ENCODE results near the gene PBX3. TPM values are rescaled to one million over a fixed set of nuclear protein-coding genes. Genes with fewer than 3 reads are reported as not detected.

The PBX3 gene
- total RNA-seq, 1 experiment from 2014 or later, result 46.0 TPM

- no peaks in the 10 kb centered on the region for H4K20me1 ChIP-seq (ENCODE audit: control insufficient read depth, insufficient read depth, insufficient read length)
- Mint-ChIP-seq H3K4me3 (no peak overlapping the region), H3K27ac (no peak overlapping the region), H3K36me3 (ENCODE audit: insufficient read depth in 1 of 3, low read depth in 3 of 3) (peaks cover 9 to 21% (median 9%) of the 10 kb centered on the region in 3 experiments), H3K4me1 (no peaks in the 10 kb centered on the region), H3K9me3 (peaks cover 38 to 41% of the 10 kb centered on the region in 2 experiments), H3K27me3 (ENCODE audit: low read depth) (no peaks in the 10 kb centered on the region; the same call in 1 of the 2 replicates)
- no peaks in the 10 kb centered on the region for H3K9me3 ChIP-seq (ENCODE audit: control insufficient read depth, low read depth, low read length)
- no peak overlapping the region for H3K27ac ChIP-seq (ENCODE audit: insufficient read length, low read depth, low read length)
- H2BK120ac ChIP-seq (ENCODE audit: low read depth, low read length, poor library complexity, severe bottlenecking), result no peak overlapping the region
- H3K4me2 ChIP-seq (ENCODE audit: insufficient read depth, insufficient read length, low read length), result no peak overlapping the region
- H3K27me3 ChIP-seq (ENCODE audit: insufficient read depth, low read length), result no peaks in the 10 kb centered on the region
- no peak overlapping the region for H4K5ac ChIP-seq (ENCODE audit: insufficient read length, low read depth, low read length)
- no peak overlapping the region for H3K56ac ChIP-seq (ENCODE audit: insufficient read length, low read depth, low read length)
- H2BK12ac ChIP-seq (ENCODE audit: insufficient read length, low read depth, low read length), result no peak overlapping the region
- no peak overlapping the region for H3T11ph ChIP-seq (ENCODE audit: low read length)
- no peaks in the 10 kb centered on the region for H3K79me1 ChIP-seq (ENCODE audit: insufficient read depth, low read depth, low read length, poor library complexity, severe bottlenecking)
- H3K4ac ChIP-seq (ENCODE audit: low read depth, low read length), result no peak overlapping the region
- no peak overlapping the region for H4K8ac ChIP-seq (replicated peaks; ENCODE audit: insufficient read length, low read depth, low read length)
- no peak overlapping the region for H3K14ac ChIP-seq (ENCODE audit: insufficient read depth, low read length)
- H2AK5ac ChIP-seq (ENCODE audit: insufficient read length, low read length), result no peak overlapping the region
- no peak overlapping the region for H3K9ac ChIP-seq (ENCODE audit: extremely low read depth, insufficient read length, low read length)
- H4K91ac ChIP-seq (ENCODE audit: insufficient read length, low read depth, low read length), result no peak overlapping the region
- TF ChIP-seq CTCF (conservative IDR thresholded peaks at IDR 0.05), result no peak
- no peak overlapping the region for H2BK20ac ChIP-seq (ENCODE audit: low read depth, low read length, poor library complexity, severe bottlenecking)
- H3K23me2 ChIP-seq (ENCODE audit: insufficient read length, low read depth, low read length, poor library complexity, severe bottlenecking), result no peaks in the 10 kb centered on the region
- H3K4me1 ChIP-seq (ENCODE audit: insufficient read depth, low read length), result no peaks in the 10 kb centered on the region
- WGBS (ENCODE audit: extremely low coverage, insufficient read length, low lambda C conversion rate), result no CpG with 5 or more reads among the region's 1 CpG
- no peak overlapping the region for H2BK5ac ChIP-seq (ENCODE audit: insufficient read length, low read length)
- H3K23ac ChIP-seq (ENCODE audit: insufficient read length, low read depth, low read length), result no peak overlapping the region
- H2AFZ ChIP-seq (ENCODE audit: low read length), result no peak overlapping the region
- H2BK15ac ChIP-seq (ENCODE audit: low read depth, low read length), result no peak overlapping the region
- DNase-seq, result no peak
- no peaks in the 10 kb centered on the region for H3K79me2 ChIP-seq (ENCODE audit: insufficient read depth, low read length)
- H3K18ac ChIP-seq (ENCODE audit: insufficient read length, low read depth, low read length), result no peak overlapping the region
Observed at GRCh38 chr9:125979383-125979782, 232.2 kb downstream of the PBX3 start.
